Heart right ventricle (tissue), 16 donors: ENCODE data around the gene COA4. TPM values are rescaled to one million over a fixed set of nuclear protein-coding genes. Genes with fewer than 3 reads are reported as not detected.

Experiments used
- ATAC-seq, 8 donors: fragments of 200-7000 bp; cut with Tn5 transposase; one replicate each; pipeline ENCODE4 v1.9.1; 2020; ENCODE audit warnings: mild to moderate bottlenecking in 8 of 8, moderate library complexity in 8 of 8, moderate number of reproducible peaks in 1 of 8
- DNase-seq, 2 donors: peaks; one replicate each; pipeline ENCODE4 v3.0.0-alpha.2; 2020
- H3K27ac ChIP-seq, 10 donors: fragments of 200-600 bp; sonication (generic) in 2 of 10; one replicate each; pipeline versions ENCODE4 v1.5.0 to v1.8.0; 2020 to 2022; ENCODE audit warnings: mild to moderate bottlenecking in 3 of 10
- H3K27me3 ChIP-seq, 7 donors: fragments of 200-600 bp; one replicate each; pipeline ENCODE4 v1.8.0; 2021 to 2022; ENCODE audit warnings: mild to moderate bottlenecking in 2 of 7
- H3K36me3 ChIP-seq, 9 donors: fragments of 200-600 bp; sonication (generic) in 1 of 9; one replicate each; pipeline versions ENCODE4 v1.5.0 to v1.8.0; 2020 to 2022; ENCODE audit warnings: mild to moderate bottlenecking in 2 of 9
- H3K4me1 ChIP-seq, 9 donors: fragments of 200-600 bp; sonication (generic) in 1 of 9; one replicate each; pipeline versions ENCODE4 v1.5.0 to v1.8.0; 2020 to 2022; ENCODE audit warnings: mild to moderate bottlenecking in 4 of 9
- H3K4me3 ChIP-seq, 10 donors: fragments of 200-600 bp; sonication (generic) in 2 of 10; one replicate each; pipeline versions ENCODE4 v1.5.0 to v1.8.0; 2020 to 2022; ENCODE audit warnings: mild to moderate bottlenecking in 7 of 10, moderate library complexity in 2 of 10
- H3K9me3 ChIP-seq, 11 donors: fragments of 200-600 bp in 10 of 11; sonication (generic) in 2 of 11; one replicate each; pipeline versions ENCODE4 v1.5.0 to v1.8.0; 2013 to 2022; ENCODE audit warnings: mild to moderate bottlenecking in 2 of 11, control low read depth in 1 of 11, moderate library complexity in 1 of 11
- CTCF ChIP-seq, 9 donors: fragments of 200-600 bp; sonication (generic) in 2 of 9; IDR thresholded peaks; one replicate each; pipeline versions ENCODE4 v1.5.0 to v1.8.0; 2021 to 2022; ENCODE audit warnings: antibody characterized with exemption in 9 of 9, mild to moderate bottlenecking in 5 of 9, moderate library complexity in 1 of 9
- WGBS, 2 donors: extraction: QIAGEN DNeasy Blood & Tissue Kit; methylation state at CpG; one replicate each; pipeline ENCODE4 v1.1.7; 2013; ENCODE audit warnings: inconsistent platforms in 1 of 2; 5-methylcytosine and 5-hydroxymethylcytosine counted together
- intact Hi-C, 10 donors: fragments of 100-400 bp; cut with DNase I; formaldehyde crosslinking; loops; one replicate each; pipeline versions ENCODE4 v1.11.1 to v1.14.2; 2022
- polyA plus RNA-seq, 2 donors: library from polyadenylated mRNA; stranded (reverse); fragments of 200-250 nt; gene quantifications; one replicate each; pipeline ENCODE4 v1.2.3, GENCODE V29; 2013
- total RNA-seq, 10 donors: library from RNA; stranded (reverse); fragmentation: NEBNext Ultra II Directional in 3 of 10; extraction: Animal tissue kit (Norgen Biotek cat#: 25700) in 3 of 10; gene quantifications; one replicate each; pipeline versions ENCODE4 v1.2.1 to v1.2.4, GENCODE V29; 2021 to 2023
- donor health status: Arrhythmogenic right ventricular cardiomyopathy.
- donor health status: ischemic (EF 13 %, LVEDD 7.1; RV severe dilation, severe dysfunction).
- donor health status: healthy with polysubstance abuse.
- donor health status: DM: no; HTN: yes; CAD: no.
- donor health status: DM: no; HTN: no; CAD: no.
- donor health status: ischemic (EF 25% LVEDD 6.9; RV normal size, moderate dysfunction).
- donor health status: ischemic (EF 25% LVEDD 5.7; RV mildly dilated, moderate dysfunction).
- donor health status: healthy.
- donor health status: DM: yes; HTN: yes; CAD: no.
- donor health status: Ischemic cardiomyopathy.
- donor health status: ischemic (EF 35%, LVEDD 5.7; RV mildly dilated, moderate dysfunction).
- donor health status: nonischemic (EF 11% LVEDD 7.7; RV severe dilation, severe dysfunction).
- donor health status: DM: yes; HTN: yes; CAD: no.
- donor health status: PGD.
- donor health status: ischemic (EF 29% LVEDD 5.4; RV normal size, mild dysfunction).
- donor health status: nonischemic (EF 23%, LVEDD 6.1; RV moderate dilation, normal function).

The COA4 gene
- total and polyA plus RNA-seq, 12 donors, result 42.3 to 129 (median 53.6) TPM

- no peak for ATAC-seq
These were observed 46.4 kb downstream of the COA4 start for GRCh38 chr11:73830261-73830660.

More at GRCh38 chr11:73830261-73830660, 46.4 kb downstream of the COA4 start:
- TF ChIP-seq CTCF (IDR thresholded peaks at IDR 0.05), result no peak
- Histone ChIP-seq H3K36me3 (peaks cover 0 to 80% (median 16%) of the 10 kb centered on the region in 9 donors), H3K27ac (no peak overlapping the region), H3K4me3 (no peak overlapping the region), H3K27me3 (no peaks in the 10 kb centered on the region), H3K9me3 (no peaks in the 10 kb centered on the region), H3K4me1 (no peaks in the 10 kb centered on the region)
- no peak for DNase-seq
- 67 to 80% methylated on average over 1 of the region's 1 CpG for WGBS, 2 donors
- intact Hi-C loops, result no loop called here

Other genes starting within 250 kb of the COA4 start
- 10 to 100 TPM in 8 of 10 donors, 1 to 10 TPM in 2; 6.5 to 44.8 (median 18.8) TPM for gene PLEKHB1, start 230.3 kb downstream of the COA4 start, total RNA-seq
- 10 to 100 TPM in 1 of 2 donors, under 1 TPM in 1; 0.71 to 11.8 TPM for gene PLEKHB1, start 230.3 kb downstream of the COA4 start, polyA plus RNA-seq
- gene RAB6A, start 115.8 kb downstream of the COA4 start, total RNA-seq, result 100 to 1,000 TPM in 8 of 10 donors, 10 to 100 TPM in 2; 96.5 to 137 (median 120) TPM
- gene RAB6A, start 115.8 kb downstream of the COA4 start, polyA plus RNA-seq, result 10 to 100 TPM; 39.1 to 67.8 TPM
- gene MRPL48, start 89.0 kb downstream of the COA4 start, total RNA-seq, result 10 to 100 TPM; 25.1 to 44.4 (median 32.6) TPM
- 10 to 100 TPM; 32.8 to 39.7 TPM for gene MRPL48, start 89.0 kb downstream of the COA4 start, polyA plus RNA-seq
- gene PAAF1, start 153 bp upstream of the COA4 start, total RNA-seq, result 10 to 100 TPM in 8 of 10 donors, 1 to 10 TPM in 2; 7.7 to 14.3 (median 12.7) TPM
- gene PAAF1, start 153 bp upstream of the COA4 start, polyA plus RNA-seq, result 10 to 100 TPM; 12.8 to 27.4 TPM
- gene DNAJB13, start 74.2 kb upstream of the COA4 start, total RNA-seq, result not detected
- not detected for gene DNAJB13, start 74.2 kb upstream of the COA4 start, polyA plus RNA-seq
- gene UCP2, start 106.0 kb upstream of the COA4 start, total RNA-seq, result 10 to 100 TPM; 11.8 to 73.3 (median 18.1) TPM
- gene UCP2, start 106.0 kb upstream of the COA4 start, polyA plus RNA-seq, result 10 to 100 TPM; 10.2 to 18.4 TPM
- 10 to 100 TPM in 1 of 10 donors, 1 to 10 TPM in 7, under 1 TPM in 2; 0.61 to 12.6 (median 1.6) TPM for gene UCP3, start 132.2 kb upstream of the COA4 start, total RNA-seq
- gene UCP3, start 132.2 kb upstream of the COA4 start, polyA plus RNA-seq, result 1 to 10 TPM in 1 of 2 donors, under 1 TPM in 1; 0.83 to 3.5 TPM